K562 (cell line): ENCODE measurements around the gene FMNL2. TPM values are rescaled to one million over a fixed set of nuclear protein-coding genes. Genes with fewer than 3 reads are reported as not detected.

Experiments used
- CEBPB ChIP-seq: fragments of 450-650 bp; IDR thresholded peaks from 2 replicates; pipeline ENCODE4 v1.6.1; 2016; ENCODE audit warnings: missing genetic modification characterization, missing compliant biosample characterization
- CEBPG ChIP-seq, 3 experiments: fragments of 200-800 bp in 1 of 3; sonication (Bioruptor generic) in 1 of 3; sonication (generic) in 1 of 3; formaldehyde crosslinking in 1 of 3; IDR thresholded peaks in 2 of 3; conservative IDR thresholded peaks in 1 of 3; 2 replicates each; pipeline versions ENCODE4 v1.6.1 to v1.8.0; 2016 to 2022; ENCODE audit warnings: missing compliant biosample characterization in 2 of 3, missing genetic modification characterization in 2 of 3, mild to moderate bottlenecking in 1 of 3, missing genetic modification reagents in 1 of 3
- LEF1 ChIP-seq: fragments of 450-650 bp; IDR thresholded peaks from 2 replicates; pipeline ENCODE4 v1.6.1; 2016; ENCODE audit warnings: mild to moderate bottlenecking
- MCM7 ChIP-seq, 2 experiments: fragments of 450-650 bp; IDR thresholded peaks; 2 replicates each; pipeline ENCODE4 v1.6.1; 2016 to 2018
- MYBL2 ChIP-seq, 2 experiments: fragments of 450-650 bp in 1 of 2; sonication (generic) in 1 of 2; formaldehyde crosslinking in 1 of 2; IDR thresholded peaks; 2 replicates each; pipeline versions ENCODE4 v1.6.1 to v1.8.1; 2017 to 2022; ENCODE audit warnings: borderline replicate concordance in 1 of 2, inconsistent platforms in 1 of 2, low read depth in 1 of 2, mild to moderate bottlenecking in 1 of 2, missing genetic modification reagents in 1 of 2, moderate library complexity in 1 of 2
- REST ChIP-seq, 2 experiments: fragments of 450-650 bp; formaldehyde crosslinking in 1 of 2; IDR thresholded peaks; 2 replicates each; pipeline versions ENCODE4 v1.4.0 to v1.6.1; 2014 to 2020; ENCODE audit warnings: mild to moderate bottlenecking in 2 of 2, borderline replicate concordance in 1 of 2, low read depth in 1 of 2
- SRSF7 ChIP-seq: fragments of 200-400 bp; formaldehyde crosslinking; optimal IDR thresholded peaks from 2 replicates; pipeline ENCODE3; 2017; ENCODE audit warnings: mild to moderate bottlenecking, low read depth, low read length
- TBP ChIP-seq: optimal IDR thresholded peaks from 2 replicates; pipeline ENCODE3; 2011; ENCODE audit warnings: low read depth, low read length, improper control_type of control experiment
- polyA plus RNA-seq, 8 experiments: library from polyadenylated mRNA; depleted of rRNA in 4 of 8; stranded (reverse) in 5 of 8; unstranded in 3 of 8; fragments of >200 nt; fragmentation: Nextera tagmentation in 2 of 8; fragmentation: Illumina TruSeq in 1 of 8; extraction: Ambion mirVana in 2 of 8; extraction: Trizol in 1 of 8; gene quantifications; 2 replicates each; pipeline versions ENCODE4 v1.2.1 to v1.2.3, GENCODE V29; 2011 to 2014; ENCODE audit warnings: inconsistent platforms in 1 of 8, missing spikeins in 1 of 8
- total RNA-seq, 7 experiments: library from RNA; depleted of rRNA in 6 of 7; stranded (reverse); fragments of >200 nt in 6 of 7; fragmentation: Illumina TruSeq in 2 of 7; extraction: Trizol in 2 of 7; gene quantifications; 2 replicates each; pipeline versions ENCODE4 v1.2.1 to v1.2.3, GENCODE V29; 2011 to 2021; ENCODE audit warnings: low replicate concordance in 1 of 7

FMNL2 gene
- total and polyA plus RNA-seq, 9 of the 15 experiments (the other 6 are each of a cell fraction or from before 2014, with no cell fraction given), result 0.15 to 0.49 (median 0.24) TPM; not detected in 1

- TF ChIP-seq CEBPG (CRISPR knock-in tag; IDR thresholded peaks at IDR 0.05) (no peak), CEBPG (tag; conservative IDR thresholded peaks at IDR 0.05 in 1 of 2, IDR thresholded peaks at IDR 0.05 in 1 of 2) (peak; percentile 80 to 94), TBP (no peak), LEF1 (no peak), REST (IDR thresholded peaks at IDR 0.05; ENCODE audit: borderline replicate concordance) (no peak), REST (CRISPR knock-in tag; IDR thresholded peaks at IDR 0.05; ENCODE audit: low read depth) (no peak), MYBL2 (IDR thresholded peaks at IDR 0.05; ENCODE audit: low read depth) (no peak), MYBL2 (CRISPR knock-in tag; IDR thresholded peaks at IDR 0.05; ENCODE audit: borderline replicate concordance) (no peak), SRSF7 (no peak), CEBPB (0 out of 2 replicates have a peak, but pooled peaks have one; percentile 22), MCM7 (IDR thresholded peaks at IDR 0.05) (no peak)
- TF ChIP-seq, all 486 proteins: peak for 6
These were observed 276.7 kb downstream of the FMNL2 start (continued) for GRCh38 chr2:152611458-152612231.
